ENCODE measurements around the gene EGLN3. TPM values are rescaled to one million over a fixed set of nuclear protein-coding genes. Genes with fewer than 3 reads are reported as not detected.

The EGLN3 gene
- total RNA-seq, 1 donor from 2014 or later, result 136 TPM

- intact Hi-C loops (cut with DNase I), result no loop called here
- DNase-seq (ENCODE audit: missing footprints), result no peak
- no peak for ATAC-seq
These were observed 25.6 kb downstream of the EGLN3 start for GRCh38 chr14:33925235-33925634.

GRCh38 chr14:33924566-33925100 lies 26.2 kb downstream of the EGLN3 start:
- ATAC-seq (no peak), DNase-seq (ENCODE audit: missing footprints) (no peak)
- intact Hi-C loops (cut with DNase I), result no loop called here

- no peak for DNase-seq (ENCODE audit: missing footprints)
- intact Hi-C loops (cut with DNase I), result no loop called here
- ATAC-seq, result no peak
These were observed 28.7 kb downstream of the EGLN3 start for GRCh38 chr14:33922125-33922524.

- DNase-seq (ENCODE audit: missing footprints) (no peak), ATAC-seq (no peak)
- intact Hi-C loops (cut with DNase I), result no loop called here
These were observed 32.6 kb downstream of the EGLN3 start for GRCh38 chr14:33918256-33918655.

GRCh38 chr14:33917661-33918060 lies 33.2 kb downstream of the EGLN3 start:
- intact Hi-C loops (cut with DNase I), result no loop called here
- DNase-seq (ENCODE audit: missing footprints) (no peak), ATAC-seq (peak; percentile 41)

GRCh38 chr14:33916663-33917565 lies 34.0 kb downstream of the EGLN3 start:
- DNase-seq (ENCODE audit: missing footprints) (no peak), ATAC-seq (peak; percentile 69)
- intact Hi-C loops (cut with DNase I), result no loop called here

- no peak for DNase-seq (ENCODE audit: missing footprints)
- intact Hi-C loops (cut with DNase I), result no loop called here
- ATAC-seq, result no peak
These were observed 35.2 kb downstream of the EGLN3 start for GRCh38 chr14:33915682-33916081.

GRCh38 chr14:33914676-33915516 lies 36.0 kb downstream of the EGLN3 start:
- intact Hi-C loops (cut with DNase I), result no loop called here

GRCh38 chr14:33911046-33911445 lies 39.8 kb downstream of the EGLN3 start:
- no peak for ATAC-seq
- intact Hi-C loops (cut with DNase I), result no loop called here
- DNase-seq (ENCODE audit: missing footprints), result no peak

More at GRCh38 chr14:33914676-33915516, 36.0 kb downstream of the EGLN3 start:
- ATAC-seq (no peak), DNase-seq (ENCODE audit: missing footprints) (no peak)

- ATAC-seq (no peak), DNase-seq (ENCODE audit: missing footprints) (no peak)
- intact Hi-C loops (cut with DNase I), result no loop called here
These were observed 40.4 kb downstream of the EGLN3 start for GRCh38 chr14:33910435-33910834.

GRCh38 chr14:33909380-33910084 lies 41.3 kb downstream of the EGLN3 start:
- DNase-seq (ENCODE audit: missing footprints) (no peak), ATAC-seq (no peak)
- intact Hi-C loops (cut with DNase I), result no loop called here

- no peak for DNase-seq (ENCODE audit: missing footprints)
- no peak for ATAC-seq
- intact Hi-C loops (cut with DNase I), result no loop called here
These were observed 42.2 kb downstream of the EGLN3 start for GRCh38 chr14:33908540-33909223.

- ATAC-seq, result no peak
- intact Hi-C loops (cut with DNase I), result no loop called here
- no peak for DNase-seq (ENCODE audit: missing footprints)
These were observed 43.9 kb downstream of the EGLN3 start for GRCh38 chr14:33906968-33907367.

GRCh38 chr14:33904609-33905008 lies 46.3 kb downstream of the EGLN3 start:
- DNase-seq (ENCODE audit: missing footprints), result no peak
- intact Hi-C loops (cut with DNase I), result no loop called here
- no peak for ATAC-seq

- no peak for ATAC-seq
- DNase-seq (ENCODE audit: missing footprints), result no peak
- intact Hi-C loops (cut with DNase I), result no loop called here
These were observed 47.5 kb downstream of the EGLN3 start for GRCh38 chr14:33903369-33903768.

- DNase-seq (ENCODE audit: missing footprints) (no peak), ATAC-seq (no peak)
- intact Hi-C loops (cut with DNase I), result no loop called here
These were observed 48.5 kb downstream of the EGLN3 start for GRCh38 chr14:33902363-33902762.

- DNase-seq (ENCODE audit: missing footprints), result no peak
- intact Hi-C loops (cut with DNase I), result no loop called here
- no peak for ATAC-seq
These were observed 49.3 kb downstream of the EGLN3 start for GRCh38 chr14:33901426-33902155.

GRCh38 chr14:33900706-33901105 lies 50.2 kb downstream of the EGLN3 start:
- ATAC-seq (no peak), DNase-seq (ENCODE audit: missing footprints) (no peak)
- intact Hi-C loops (cut with DNase I), result no loop called here
